IPS-18a (cell line): ENCODE results near the gene SNX32.

Source experiments
- H3K27ac ChIP-seq: one replicate; pipeline ENCODE4 v1.5.1; 2013; ENCODE audit warnings: low read length
- H3K27me3 ChIP-seq: one replicate; pipeline ENCODE4 v1.6.1; 2013; ENCODE audit warnings: mild to moderate bottlenecking, low read length; ENCODE audit not compliant: control insufficient read depth, insufficient read depth
- H3K36me3 ChIP-seq: one replicate; pipeline ENCODE4 v1.6.1; 2013; ENCODE audit warnings: low read depth, low read length; ENCODE audit not compliant: control insufficient read depth
- H3K4me1 ChIP-seq: one replicate; pipeline ENCODE4 v1.6.1; 2013; ENCODE audit warnings: low read depth, low read length; ENCODE audit not compliant: control insufficient read depth
- H3K4me3 ChIP-seq: one replicate; pipeline ENCODE4 v1.5.1; 2013; ENCODE audit warnings: low read length
- H3K9ac ChIP-seq: one replicate; pipeline ENCODE4 v1.6.1; 2013; ENCODE audit warnings: mild to moderate bottlenecking, low read length, moderate library complexity
- H3K9me3 ChIP-seq: one replicate; pipeline ENCODE4 v1.6.1; 2013; ENCODE audit warnings: low read depth, low read length; ENCODE audit not compliant: control insufficient read depth

Gene SNX32

GRCh38 chr11:65898656-65899355 lies 65.0 kb downstream of the SNX32 start:
- Histone ChIP-seq H3K9me3 (no peaks in the 10 kb centered on the region), H3K4me3 (peak overlapping the region; percentile 56), H3K27me3 (peaks cover 74% of the 10 kb centered on the region), H3K9ac (peak overlapping the region; percentile 36), H3K27ac (no peak overlapping the region), H3K36me3 (no peaks in the 10 kb centered on the region), H3K4me1 (no peaks in the 10 kb centered on the region)

GRCh38 chr11:65899356-65900124 lies 65.8 kb downstream of the SNX32 start:
- Histone ChIP-seq H3K36me3 (no peaks in the 10 kb centered on the region), H3K27me3 (peaks cover 77% of the 10 kb centered on the region), H3K4me3 (peak overlapping the region; percentile 56), H3K27ac (no peak overlapping the region), H3K9ac (peak overlapping the region; percentile 36), H3K4me1 (no peaks in the 10 kb centered on the region), H3K9me3 (no peaks in the 10 kb centered on the region)

- Histone ChIP-seq H3K4me3 (peak within 1 kb of the TSS; percentile 56), H3K9ac (peak within 1 kb of the TSS; percentile 36), H3K4me1 (no peaks in the 10 kb centered on the region), H3K9me3 (no peaks in the 10 kb centered on the region), H3K27ac (no peak within 1 kb of the TSS), H3K27me3 (peaks cover 77% of the 10 kb centered on the region), H3K36me3 (no peaks in the 10 kb centered on the region)
Measured at GRCh38 chr11:65900125-65900898, 66.5 kb downstream of the SNX32 start, which contains the start of gene FOSL1. Gene FOSL1 (minus strand): TSS chr11:65900388. CDS start chr11:65900339, 49 bp downstream.

DNA sequence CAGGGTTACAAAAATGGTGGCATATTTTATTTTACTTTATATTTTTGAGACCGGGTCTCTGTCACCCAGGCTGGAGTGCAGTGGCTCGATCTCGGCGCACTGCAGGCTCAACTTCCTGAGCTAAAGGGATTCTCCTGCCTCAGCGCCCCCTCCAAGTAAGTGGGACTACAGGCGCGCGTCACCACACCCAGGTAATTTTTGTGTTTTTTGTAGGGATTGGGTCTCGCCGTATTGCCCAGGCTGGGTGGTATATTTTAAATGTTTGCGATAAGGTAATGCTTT lies 67.1 kb downstream of the SNX32 start:
- Histone ChIP-seq H3K27ac (no peak overlapping the region), H3K4me3 (no peak overlapping the region), H3K27me3 (peaks cover 77% of the 10 kb centered on the region), H3K9ac (no peak overlapping the region), H3K4me1 (no peaks in the 10 kb centered on the region), H3K9me3 (no peaks in the 10 kb centered on the region), H3K36me3 (no peaks in the 10 kb centered on the region)

- Histone ChIP-seq H3K9me3 (no peaks in the 10 kb centered on the region), H3K36me3 (no peaks in the 10 kb centered on the region), H3K4me1 (no peaks in the 10 kb centered on the region), H3K4me3 (no peak overlapping the region), H3K27me3 (peaks cover 64% of the 10 kb centered on the region), H3K9ac (no peak overlapping the region), H3K27ac (no peak overlapping the region)
Measured at GRCh38 chr11:65903068-65903481, 69.3 kb downstream of the SNX32 start.
